Loucy (cell line): ENCODE results near the gene RNF212B.

Experiments
- CTCF ChIP-seq: fragments of 200-600 bp; sonication (generic); conservative IDR thresholded peaks from 2 replicates; pipeline ENCODE4 v1.5.1; 2014; ENCODE audit warnings: mild to moderate bottlenecking, antibody characterized with exemption, low read length
- EZH2phosphoT487 ChIP-seq: fragments of 200-600 bp; IDR thresholded peaks from 2 replicates; pipeline ENCODE4 v1.6.1; 2018; ENCODE audit warnings: antibody characterized with exemption, mild to moderate bottlenecking, moderate library complexity, borderline replicate concordance

GRCh38 chr14:23269193-23269592 is 31.5 kb downstream of the RNF212B start:
- TF ChIP-seq CTCF (no peak), EZH2phosphoT487 (no peak)
